Kidney tubule cell (primary cell): ENCODE data around the gene ZSCAN20.

Source experiments
- DNase-seq: peaks from one replicate; pipeline ENCODE4 v3.0.0-alpha.2; 2018; ENCODE audit warnings: low spot score

The ZSCAN20 gene

GRCh38 chr1:33472269-33472980 lies at the start of gene ZSCAN20:
Gene ZSCAN20 (plus strand): TSS chr1:33472645. CDS start chr1:33479289, 6,644 bp downstream.
- DNase-seq: peak; percentile 98

DNA sequence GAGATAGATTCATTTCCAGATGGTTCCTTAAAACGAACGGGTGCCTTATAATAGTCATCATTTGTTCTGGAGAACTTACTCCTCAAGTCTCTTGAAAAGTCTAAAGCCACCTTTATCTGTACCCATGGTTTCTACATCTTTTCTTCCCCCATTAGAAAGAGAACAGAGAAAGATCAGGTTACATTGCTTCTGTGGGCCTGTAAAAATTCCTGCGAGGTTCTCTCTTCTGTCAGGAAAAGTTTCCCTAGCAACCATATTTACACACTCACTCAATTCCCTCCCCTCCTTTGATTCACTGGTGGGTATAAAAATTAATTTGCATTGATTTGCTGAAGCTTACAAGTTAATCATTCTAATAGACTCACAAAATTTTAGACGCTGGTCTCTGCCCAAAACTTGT lies 48.2 kb upstream of the ZSCAN20 start:
- DNase-seq: peak; percentile 23

GRCh38 chr1:33424610-33425009 lies 47.8 kb upstream of the ZSCAN20 start:
- DNase-seq: peak; percentile 33

GRCh38 chr1:33425900-33426299 lies 46.5 kb upstream of the ZSCAN20 start:
- DNase-seq: no peak

- no peak for DNase-seq
These were observed 45.5 kb upstream of the ZSCAN20 start for GRCh38 chr1:33426916-33427315.

DNA sequence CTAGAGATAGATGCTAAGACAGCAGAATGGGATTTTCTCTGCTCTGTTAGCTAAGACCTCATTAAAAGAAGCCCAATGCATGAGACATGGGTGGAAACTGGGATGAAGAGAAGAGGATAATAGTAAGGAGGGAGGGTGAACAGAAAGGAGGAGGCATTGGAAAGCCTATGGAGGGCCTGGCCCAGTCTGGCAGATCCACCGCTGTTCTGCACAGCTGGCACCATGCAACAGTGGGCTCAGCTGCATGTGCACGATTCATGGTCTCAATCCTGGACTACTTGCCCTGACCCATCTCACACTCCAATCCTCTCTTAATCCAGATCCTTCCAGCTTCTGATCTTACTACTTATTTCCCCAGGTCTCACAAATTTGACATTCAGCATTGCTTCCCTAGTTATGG lies 43.8 kb upstream of the ZSCAN20 start:
- DNase-seq: no peak

DNA sequence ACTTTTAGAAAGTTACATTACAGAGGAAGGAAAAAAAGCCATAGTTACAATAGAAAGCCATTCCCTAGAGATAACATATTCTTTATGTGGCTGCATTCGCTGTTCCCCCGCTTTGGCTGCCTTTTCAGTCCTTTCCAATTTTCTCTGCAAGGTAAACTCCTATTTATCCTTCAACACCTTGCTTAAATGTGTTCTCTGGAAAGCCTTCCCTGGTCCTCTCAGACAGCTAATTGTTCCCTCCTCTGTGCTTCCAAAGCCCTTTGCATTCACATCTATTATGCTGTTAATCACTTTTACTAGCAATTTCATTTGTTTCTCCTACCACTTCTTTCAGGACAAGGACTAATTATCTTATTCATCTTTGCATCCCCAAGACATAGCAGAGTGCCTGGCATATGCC lies 43.1 kb upstream of the ZSCAN20 start:
- DNase-seq: no peak

DNA sequence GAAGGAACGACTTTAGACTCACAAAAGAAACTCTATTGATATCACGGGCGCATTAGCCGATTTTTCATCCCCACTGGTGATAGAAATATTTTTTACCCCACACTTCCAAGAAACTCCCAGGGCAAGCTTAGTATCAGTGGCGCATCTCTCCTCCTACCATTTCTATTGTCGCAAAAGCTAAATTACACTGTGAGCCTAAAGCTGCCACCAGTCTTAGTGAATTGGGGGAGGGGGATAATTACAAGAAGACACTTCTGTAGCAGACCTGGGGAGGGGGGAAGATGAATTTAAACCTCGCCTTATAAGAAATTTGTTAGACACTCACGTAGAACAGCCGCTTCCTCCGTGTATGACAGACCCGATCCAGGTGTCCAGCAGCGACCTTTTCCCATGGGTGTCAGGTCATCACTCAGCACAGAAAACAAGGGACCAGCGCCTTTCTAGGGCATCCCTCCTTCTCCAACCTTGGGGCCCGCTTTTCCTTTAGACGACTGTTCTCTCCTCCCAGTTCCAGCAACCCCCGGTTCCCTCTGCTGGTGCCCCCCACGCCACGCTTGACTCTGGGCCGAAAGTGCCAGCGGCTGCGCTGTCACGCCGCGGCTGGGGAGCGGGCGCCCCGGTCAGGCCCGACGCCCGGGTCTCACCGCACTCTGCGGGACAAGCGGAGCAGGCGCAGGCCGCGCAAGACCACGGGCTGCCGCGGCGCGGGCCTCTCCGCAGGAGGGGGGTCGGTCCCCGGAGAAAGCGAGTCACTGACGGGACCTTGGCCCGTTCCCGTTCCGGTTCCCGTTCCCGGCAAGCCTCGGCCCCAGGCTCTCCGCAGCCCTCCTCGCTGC lies 42.4 kb upstream of the ZSCAN20 start:
- DNase-seq: peak; percentile 35

GRCh38 chr1:33430692-33431593 lies 41.5 kb upstream of the ZSCAN20 start, which contains the start of gene PHC2:
Gene PHC2 (minus strand): TSS chr1:33431095. CDS start chr1:33375539, 55,556 bp downstream.
- DNase-seq: peak; percentile 97

DNA sequence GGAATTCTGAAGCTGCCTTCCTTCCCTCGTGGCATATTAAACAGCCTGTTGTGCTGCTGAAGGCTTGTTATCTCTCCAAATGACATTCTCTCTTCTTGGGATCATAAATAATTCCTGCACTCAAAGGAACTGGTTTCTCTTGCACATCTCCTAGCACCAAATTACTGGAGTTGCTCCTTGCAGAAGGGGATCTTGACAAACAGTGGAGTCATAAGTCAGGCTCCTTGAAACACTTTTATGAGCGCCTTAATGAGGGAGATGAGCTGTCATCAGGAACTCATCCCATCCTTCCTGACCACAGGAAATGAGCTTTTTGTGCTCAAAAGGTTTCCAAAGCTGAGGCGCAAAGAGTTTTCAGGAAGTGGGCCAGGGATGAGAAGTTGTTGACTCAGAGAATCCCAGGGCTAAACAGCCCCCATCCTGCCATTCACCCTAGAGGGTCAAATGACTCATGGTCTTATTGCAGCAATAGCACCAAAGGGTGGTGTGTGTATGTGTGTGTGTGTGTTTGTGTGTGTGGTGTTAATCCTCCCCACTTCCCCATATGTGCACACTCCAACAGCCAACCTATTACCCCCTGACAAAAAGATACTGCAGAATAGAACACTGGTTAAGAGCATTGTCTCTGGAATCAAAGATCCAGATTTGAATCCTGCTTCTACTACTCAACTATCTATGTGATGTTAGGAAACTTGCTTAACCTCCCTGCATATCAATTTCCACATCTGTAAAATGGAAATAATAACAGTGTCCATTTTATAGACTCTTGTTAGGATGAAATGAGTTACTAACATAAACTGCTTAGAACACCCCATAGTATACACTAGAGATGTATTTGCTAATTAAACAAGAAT lies 38.7 kb upstream of the ZSCAN20 start:
- DNase-seq: peak; percentile 99

- DNase-seq: peak; percentile 20
These were observed 38.1 kb upstream of the ZSCAN20 start for GRCh38 chr1:33434363-33434750.

DNA sequence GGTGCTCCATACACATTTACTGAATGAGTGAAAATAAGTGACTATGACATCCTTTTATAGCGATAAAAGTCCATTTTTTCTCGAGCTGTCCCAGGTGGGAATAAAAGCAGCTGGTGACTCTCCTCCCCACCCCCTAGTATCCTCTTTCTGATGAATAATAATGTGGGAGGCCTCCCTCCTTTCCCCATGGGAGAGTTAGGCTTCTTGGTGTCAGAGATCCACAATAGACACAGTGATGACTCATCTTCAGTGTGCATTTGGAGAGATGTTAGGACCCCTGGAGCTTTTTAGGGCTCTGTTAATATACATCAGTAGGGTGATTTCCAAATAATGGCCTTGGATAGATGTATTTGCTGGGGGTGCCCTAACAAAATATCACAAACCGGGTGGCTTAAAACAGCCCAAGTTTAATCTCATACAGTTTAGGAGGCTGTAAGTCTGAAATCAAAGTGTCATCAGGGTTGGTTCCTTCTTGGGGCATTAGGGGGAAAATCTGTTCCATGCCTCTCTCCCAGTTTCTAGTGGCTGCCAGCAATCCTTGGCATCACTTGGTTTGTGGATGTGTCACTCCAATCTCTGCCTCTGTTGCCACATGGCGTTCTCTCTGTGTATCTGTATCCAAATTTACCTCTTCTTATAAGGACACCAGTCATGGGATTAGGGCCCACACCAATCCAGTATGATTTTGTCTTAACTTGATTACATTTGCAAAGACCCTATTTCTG lies 37.2 kb upstream of the ZSCAN20 start:
- peak; percentile 58 for DNase-seq

DNA sequence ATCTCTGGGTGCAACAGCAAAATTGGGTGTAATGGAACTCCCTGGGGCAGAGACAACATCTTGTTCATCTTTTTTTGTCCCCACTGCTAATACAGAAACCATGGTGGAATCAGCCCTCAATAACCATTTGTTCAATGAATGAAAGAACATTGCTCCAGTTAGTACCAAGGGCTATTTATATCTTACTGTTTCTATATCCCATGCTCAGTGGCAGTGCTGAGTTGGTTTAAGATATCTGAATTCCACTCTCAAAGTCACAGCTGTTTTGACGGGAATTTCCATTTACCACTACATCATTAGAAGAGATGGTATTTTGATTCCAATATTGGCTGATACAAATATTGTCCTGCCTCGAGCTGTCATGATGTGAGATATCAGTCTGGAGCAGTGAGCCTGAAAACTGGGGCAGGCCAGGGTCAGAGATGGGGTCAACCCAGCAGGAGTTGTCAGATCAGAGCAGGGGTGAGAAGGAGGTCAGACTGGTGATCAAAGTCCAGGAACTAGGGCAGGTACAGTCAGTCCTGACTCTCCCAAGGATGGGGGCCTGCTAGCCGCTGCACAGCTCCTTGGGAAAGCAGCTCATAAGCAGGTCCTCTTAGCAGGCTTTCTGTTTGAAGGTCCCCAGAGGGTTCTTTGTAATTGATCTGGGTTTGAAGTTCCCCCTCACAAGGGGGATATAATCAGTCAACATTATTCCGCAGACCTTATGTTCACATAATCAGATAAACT lies 35.7 kb upstream of the ZSCAN20 start:
- no peak for DNase-seq

DNA sequence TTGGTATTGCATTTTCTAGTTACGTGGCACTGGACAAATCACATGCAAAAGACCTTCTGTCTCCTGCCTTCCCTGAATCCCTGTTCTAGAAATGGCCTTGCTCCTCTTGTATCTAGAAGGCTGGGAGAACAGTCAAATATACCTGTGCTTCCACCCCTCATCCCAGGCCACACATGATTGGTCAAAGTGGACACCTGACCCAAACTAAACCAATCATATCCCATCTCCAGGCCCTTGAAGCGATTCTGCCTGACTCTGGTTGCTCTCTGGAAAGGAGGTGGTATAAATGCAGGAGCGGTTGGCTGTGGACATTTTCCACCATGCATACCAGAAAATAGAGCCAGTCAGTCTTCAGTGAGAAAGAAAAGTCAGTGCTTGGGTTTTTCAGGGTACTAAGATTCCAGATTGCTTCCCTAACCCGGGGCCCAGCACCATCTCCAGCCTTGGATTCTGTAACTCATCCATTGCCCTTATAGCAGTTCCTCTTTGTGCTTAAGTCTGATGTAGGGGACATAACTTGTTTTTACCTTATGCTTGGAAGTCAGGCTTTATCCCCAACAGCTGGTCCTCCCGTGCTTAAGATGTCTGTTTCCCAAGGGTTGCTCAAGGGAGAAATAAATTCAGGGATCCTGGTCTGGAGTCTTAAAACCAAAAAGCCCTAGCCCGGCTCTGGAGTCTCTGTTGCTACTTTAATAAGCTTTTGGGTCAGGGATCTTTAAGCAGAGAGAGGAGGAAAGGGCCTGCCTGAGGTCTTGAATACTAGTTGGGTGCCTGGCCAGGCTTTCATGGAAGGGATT lies 33.9 kb upstream of the ZSCAN20 start:
- no peak for DNase-seq

GRCh38 chr1:33439662-33440061 lies 32.8 kb upstream of the ZSCAN20 start:
- DNase-seq: no peak

DNA sequence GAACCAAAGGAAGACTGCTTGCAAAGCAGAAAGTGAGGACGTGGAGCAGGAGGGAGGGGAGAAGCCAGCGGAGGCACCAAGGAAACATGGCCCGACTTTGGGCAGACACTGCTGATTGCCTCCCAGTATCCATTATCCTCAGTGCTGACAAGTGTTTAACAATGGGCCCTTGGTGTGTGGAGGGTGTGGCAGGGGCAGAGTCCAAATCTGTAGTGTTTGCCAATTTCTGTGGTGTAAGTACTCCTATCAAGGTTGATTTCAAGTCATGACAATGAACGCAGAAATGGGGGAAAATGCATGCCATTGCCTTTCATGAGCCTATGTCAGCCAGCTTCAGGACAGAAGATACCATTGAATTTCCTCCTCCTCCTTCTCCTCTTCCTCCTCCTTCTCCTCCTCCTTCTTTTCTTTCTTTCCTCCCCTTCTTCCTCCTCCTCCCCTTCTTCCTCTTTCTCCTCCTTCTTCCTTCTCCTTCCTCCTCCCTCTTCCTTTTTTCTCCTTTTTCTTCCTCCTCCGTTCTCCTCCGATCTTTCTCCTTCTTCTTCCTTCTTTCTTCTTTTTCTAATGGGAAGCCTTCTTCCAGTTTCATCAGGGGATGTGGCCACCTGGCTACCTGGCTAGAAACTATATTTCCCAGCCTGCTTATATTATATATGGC lies 31.2 kb upstream of the ZSCAN20 start:
- no peak for DNase-seq

- no peak for DNase-seq
These were observed 30.3 kb upstream of the ZSCAN20 start for GRCh38 chr1:33442141-33442540.

DNA sequence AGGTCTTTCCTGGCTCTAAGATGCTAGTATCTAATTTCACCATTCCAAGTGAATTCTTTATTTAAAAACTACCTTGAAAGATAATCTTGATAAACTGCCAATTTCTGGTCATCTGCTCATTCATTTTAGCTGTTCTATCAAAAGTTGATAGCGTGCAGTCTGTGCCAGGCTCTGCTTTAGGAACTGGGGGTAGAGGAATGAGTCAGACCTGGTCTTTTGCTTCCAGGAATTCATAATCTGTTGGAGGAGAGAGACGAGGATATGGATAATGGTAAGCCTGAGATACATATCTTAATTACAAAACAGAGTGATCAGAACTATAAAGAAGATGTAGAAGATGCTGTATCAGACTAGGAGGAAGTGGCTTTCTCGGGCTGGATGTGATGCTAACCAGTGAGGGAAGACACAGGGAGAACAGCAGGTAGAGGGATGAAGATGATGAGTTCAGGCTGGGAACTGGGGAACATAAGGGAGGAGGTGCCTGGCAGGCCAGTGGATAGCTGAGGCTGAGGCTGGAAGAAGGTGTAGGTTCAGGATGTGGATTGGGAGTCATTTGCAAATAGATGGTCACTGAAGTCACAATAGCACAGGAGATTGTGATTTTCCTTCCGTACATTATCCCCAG lies 29.3 kb upstream of the ZSCAN20 start:
- DNase-seq: no peak
